ENCODE data around the gene PARG. TPM values are rescaled to one million over a fixed set of nuclear protein-coding genes. Genes with fewer than 3 reads are reported as not detected.
"Not testable (repeated sequence)": the region's sequence is repeated elsewhere in the genome, so short reads cannot be mapped to it uniquely, and the experiment has no call there.

The PARG gene
- total RNA-seq, 1 donor from 2014 or later, result 25.1 TPM

GRCh38 chr10:49931959-49932728, 9.7 kb downstream of the PARG start:
- H3K27ac ChIP-seq (replicated peaks); H3K27me3 ChIP-seq (ENCODE audit: low read depth); H3K9me3 ChIP-seq (replicated peaks); intact Hi-C loops (cut with micrococcal nuclease); H3K4me1 ChIP-seq; DNase-seq; H3K4me3 ChIP-seq: not testable (repeated sequence)
- H3K36me3 ChIP-seq, result peaks cover 15% of the 10 kb centered on the region

GRCh38 chr10:49931276-49931675, 10.6 kb downstream of the PARG start:
- H3K36me3 ChIP-seq, result peaks cover 21% of the 10 kb centered on the region
- DNase-seq; intact Hi-C loops (cut with micrococcal nuclease); H3K4me3 ChIP-seq; H3K9me3 ChIP-seq (replicated peaks); H3K4me1 ChIP-seq; H3K27ac ChIP-seq (replicated peaks); H3K27me3 ChIP-seq (ENCODE audit: low read depth): not testable (repeated sequence)

GRCh38 chr10:49923572-49923971, 18.3 kb downstream of the PARG start:
- H3K9me3 ChIP-seq (replicated peaks); H3K27ac ChIP-seq (replicated peaks); intact Hi-C loops (cut with micrococcal nuclease); H3K4me1 ChIP-seq; H3K27me3 ChIP-seq (ENCODE audit: low read depth); H3K4me3 ChIP-seq; DNase-seq: not testable (repeated sequence)
- H3K36me3 ChIP-seq, result peaks cover 27% of the 10 kb centered on the region

- intact Hi-C loops (cut with micrococcal nuclease); DNase-seq; H3K9me3 ChIP-seq (replicated peaks); H3K4me1 ChIP-seq; H3K27ac ChIP-seq (replicated peaks); H3K27me3 ChIP-seq (ENCODE audit: low read depth); H3K4me3 ChIP-seq: not testable (repeated sequence)
- peaks cover 25% of the 10 kb centered on the region for H3K36me3 ChIP-seq
Measured at GRCh38 chr10:49922041-49922440, 19.8 kb downstream of the PARG start.

- intact Hi-C loops (cut with micrococcal nuclease), result not testable (repeated sequence)
- H3K36me3 ChIP-seq, result peaks cover 34% of the 10 kb centered on the region
Measured at GRCh38 chr10:49917927-49918326, 23.9 kb downstream of the PARG start.

GRCh38 chr10:49916451-49916850, 25.4 kb downstream of the PARG start:
- intact Hi-C loops (cut with micrococcal nuclease); H3K4me1 ChIP-seq: not testable (repeated sequence)
- H3K36me3 ChIP-seq, result peaks cover 32% of the 10 kb centered on the region

More at GRCh38 chr10:49917927-49918326, 23.9 kb downstream of the PARG start:
- not testable (repeated sequence) for H3K27me3 ChIP-seq (ENCODE audit: low read depth); H3K4me3 ChIP-seq; H3K4me1 ChIP-seq; H3K9me3 ChIP-seq (replicated peaks); DNase-seq; H3K27ac ChIP-seq (replicated peaks)

GRCh38 chr10:49910295-49910694, 31.5 kb downstream of the PARG start:
- H3K27me3 ChIP-seq (ENCODE audit: low read depth); H3K9me3 ChIP-seq (replicated peaks); H3K4me1 ChIP-seq; DNase-seq; H3K4me3 ChIP-seq; H3K27ac ChIP-seq (replicated peaks); intact Hi-C loops (cut with micrococcal nuclease): not testable (repeated sequence)
- H3K36me3 ChIP-seq, result peaks cover 20% of the 10 kb centered on the region

More at GRCh38 chr10:49916451-49916850, 25.4 kb downstream of the PARG start:
- not testable (repeated sequence) for H3K27ac ChIP-seq (replicated peaks); H3K27me3 ChIP-seq (ENCODE audit: low read depth); H3K4me3 ChIP-seq; DNase-seq; H3K9me3 ChIP-seq (replicated peaks)

- H3K27ac ChIP-seq (replicated peaks); H3K4me3 ChIP-seq; DNase-seq; intact Hi-C loops (cut with micrococcal nuclease); H3K27me3 ChIP-seq (ENCODE audit: low read depth); H3K4me1 ChIP-seq; H3K36me3 ChIP-seq; H3K9me3 ChIP-seq (replicated peaks): not testable (repeated sequence)
Measured at GRCh38 chr10:49908290-49909080, 33.3 kb downstream of the PARG start.

GRCh38 chr10:49903829-49904228, 38.0 kb downstream of the PARG start:
- not testable (repeated sequence) for H3K4me3 ChIP-seq

GRCh38 chr10:49900406-49900805, 41.4 kb downstream of the PARG start:
- DNase-seq; H3K4me1 ChIP-seq; H3K9me3 ChIP-seq (replicated peaks); intact Hi-C loops (cut with micrococcal nuclease); H3K27me3 ChIP-seq (ENCODE audit: low read depth); H3K4me3 ChIP-seq; H3K36me3 ChIP-seq; H3K27ac ChIP-seq (replicated peaks): not testable (repeated sequence)

More at GRCh38 chr10:49903829-49904228, 38.0 kb downstream of the PARG start:
- H3K27ac ChIP-seq (replicated peaks); H3K36me3 ChIP-seq; H3K4me1 ChIP-seq; DNase-seq; H3K27me3 ChIP-seq (ENCODE audit: low read depth); H3K9me3 ChIP-seq (replicated peaks); intact Hi-C loops (cut with micrococcal nuclease): not testable (repeated sequence)

GRCh38 chr10:49899999-49900398, 41.8 kb downstream of the PARG start:
- intact Hi-C loops (cut with micrococcal nuclease); H3K27ac ChIP-seq (replicated peaks); H3K27me3 ChIP-seq (ENCODE audit: low read depth); H3K4me1 ChIP-seq; H3K4me3 ChIP-seq; H3K36me3 ChIP-seq; DNase-seq: not testable (repeated sequence)
- peaks cover 12% of the 10 kb centered on the region for H3K9me3 ChIP-seq (replicated peaks)

GRCh38 chr10:49890025-49890424, 51.8 kb downstream of the PARG start:
- not testable (repeated sequence) for DNase-seq

GRCh38 chr10:49884739-49885331, 57.0 kb downstream of the PARG start:
- intact Hi-C loops (cut with micrococcal nuclease); H3K27me3 ChIP-seq (ENCODE audit: low read depth); DNase-seq; H3K9me3 ChIP-seq (replicated peaks); H3K27ac ChIP-seq (replicated peaks); H3K4me1 ChIP-seq; H3K4me3 ChIP-seq: not testable (repeated sequence)
- peaks cover 15% of the 10 kb centered on the region for H3K36me3 ChIP-seq

More at GRCh38 chr10:49890025-49890424, 51.8 kb downstream of the PARG start:
- H3K4me1 ChIP-seq; intact Hi-C loops (cut with micrococcal nuclease); H3K27ac ChIP-seq (replicated peaks); H3K4me3 ChIP-seq; H3K36me3 ChIP-seq; H3K27me3 ChIP-seq (ENCODE audit: low read depth); H3K9me3 ChIP-seq (replicated peaks): not testable (repeated sequence)
